GM12892 (cell line): ENCODE data around the gene C1orf74.

Experiments used
- POLR2A ChIP-seq: IDR thresholded peaks from 2 replicates; pipeline ENCODE4 v1.6.1; 2011; ENCODE audit warnings: low read depth, low read length, control low read depth
- POLR2AphosphoS5 ChIP-seq: IDR thresholded peaks from 2 replicates; pipeline ENCODE4 v1.6.1; 2011; ENCODE audit warnings: low read depth, low read length, control low read depth
- TAF1 ChIP-seq: IDR thresholded peaks from 2 replicates; pipeline ENCODE4 v1.6.1; 2011; ENCODE audit warnings: low read depth, mild to moderate bottlenecking, control low read depth, low read length, borderline replicate concordance

- TF ChIP-seq POLR2A (no peak), TAF1 (no peak), POLR2AphosphoS5 (no peak)
Observed at GRCh38 chr1:209743145-209743482, 41.2 kb downstream of the C1orf74 start.
